GM23338 (cell line): Measurements from ENCODE around the gene CCR5. TPM values are rescaled to one million over a fixed set of nuclear protein-coding genes. Genes with fewer than 3 reads are reported as not detected.
"Not testable (repeated sequence)": the region's sequence is repeated elsewhere in the genome, so short reads cannot be mapped to it uniquely, and the experiment has no call there.

Experiments
- ATAC-seq: fragments of 200-7000 bp; cut with Tn5 transposase; 3 replicates; pipeline ENCODE4 v1.9.1; 2020
- DNase-seq: peaks from one replicate; pipeline ENCODE4 v3.0.0-alpha.2; 2015; ENCODE audit warnings: low spot score
- H2AFZ ChIP-seq: fragments of 200-600 bp; sonication (generic); 2 replicates; pipeline ENCODE4 v1.8.0; 2016; ENCODE audit warnings: antibody characterized with exemption, mild to moderate bottlenecking, moderate library complexity
- H3F3A ChIP-seq: fragments of 200-600 bp; sonication (generic); replicated peaks from 2 replicates; pipeline ENCODE4 v1.8.0; 2017; ENCODE audit warnings: antibody characterized with exemption, mixed run types, low read depth
- H3K27ac ChIP-seq: fragments of 200-600 bp; sonication (generic); 2 replicates; pipeline ENCODE4 v1.6.1; 2016; ENCODE audit warnings: low read depth
- H3K27me3 ChIP-seq: fragments of 200-600 bp; sonication (generic); 2 replicates; pipeline ENCODE4 v1.8.0; 2016; ENCODE audit warnings: mild to moderate bottlenecking, mixed run types, moderate library complexity; ENCODE audit not compliant: insufficient read depth
- H3K36me3 ChIP-seq: fragments of 200-600 bp; sonication (generic); 2 replicates; pipeline ENCODE4 v1.8.0; 2016; ENCODE audit warnings: mild to moderate bottlenecking; ENCODE audit not compliant: insufficient read depth
- H3K4me1 ChIP-seq: fragments of 200-600 bp; sonication (generic); 2 replicates; pipeline ENCODE4 v1.8.0; 2016; ENCODE audit warnings: mild to moderate bottlenecking, moderate library complexity; ENCODE audit not compliant: insufficient read depth
- H3K4me2 ChIP-seq: fragments of 200-600 bp; sonication (generic); 2 replicates; pipeline ENCODE4 v1.7.1; 2017; ENCODE audit warnings: mixed run types
- H3K4me3 ChIP-seq: fragments of 200-600 bp; sonication (generic); 2 replicates; pipeline ENCODE4 v1.6.1; 2016; ENCODE audit warnings: mixed run types
- H3K79me2 ChIP-seq: fragments of 200-600 bp; sonication (generic); replicated peaks from 2 replicates; pipeline ENCODE4 v1.8.0; 2017; ENCODE audit warnings: mild to moderate bottlenecking; ENCODE audit not compliant: insufficient read depth
- H3K9me2 ChIP-seq: fragments of 200-600 bp; sonication (generic); 2 replicates; pipeline ENCODE4 v1.8.0; 2017; ENCODE audit not compliant: insufficient read depth
- H4K20me1 ChIP-seq: fragments of 200-600 bp; sonication (generic); replicated peaks from 2 replicates; pipeline ENCODE4 v1.8.0; 2017; ENCODE audit warnings: mild to moderate bottlenecking; ENCODE audit not compliant: insufficient read depth
- H3K27ac Mint-ChIP-seq: 2 replicates; pipeline ENCODE4 v1.8.0; 2020; ENCODE audit warnings: inconsistent platforms, mild to moderate bottlenecking, moderate library complexity, mixed read lengths
- H3K27me3 Mint-ChIP-seq: 3 replicates; pipeline ENCODE4 v1.8.0; 2022; ENCODE audit warnings: low read depth, mild to moderate bottlenecking, moderate library complexity, mixed read lengths, inconsistent platforms; ENCODE audit not compliant: insufficient read depth, poor library complexity
- H3K36me3 Mint-ChIP-seq: 3 replicates; pipeline ENCODE4 v1.8.0; 2021; ENCODE audit warnings: low read depth, mild to moderate bottlenecking, inconsistent platforms, moderate library complexity, mixed read lengths
- H3K4me1 Mint-ChIP-seq: 3 replicates; pipeline ENCODE4 v1.8.0; 2020; ENCODE audit warnings: mild to moderate bottlenecking, inconsistent platforms, mixed read lengths
- H3K4me3 Mint-ChIP-seq: 3 replicates; pipeline ENCODE4 v1.8.0; 2021; ENCODE audit warnings: moderate library complexity, mild to moderate bottlenecking, inconsistent platforms, mixed read lengths
- H3K9me3 Mint-ChIP-seq: 3 replicates; pipeline ENCODE4 v1.8.0; 2020; ENCODE audit warnings: moderate library complexity, mild to moderate bottlenecking, inconsistent platforms, mixed read lengths
- EZH2 ChIP-seq: fragments of 200-600 bp; sonication (generic); IDR thresholded peaks from one replicate; pipeline ENCODE4 v1.8.0; 2017; ENCODE audit warnings: antibody characterized with exemption, mild to moderate bottlenecking, low read depth; ENCODE audit not compliant: unreplicated experiment
- EZH2phosphoT487 ChIP-seq: fragments of 200-600 bp; sonication (generic); IDR thresholded peaks from one replicate; pipeline ENCODE4 v1.8.1; 2018; ENCODE audit warnings: antibody characterized with exemption; ENCODE audit not compliant: unreplicated experiment
- JUNB ChIP-seq: IDR thresholded peaks from one replicate; pipeline ENCODE4 v1.6.1; 2016; ENCODE audit warnings: antibody characterized with exemption; ENCODE audit not compliant: unreplicated experiment
- NANOG ChIP-seq: IDR thresholded peaks from 2 replicates; pipeline ENCODE4 v1.6.1; 2016; ENCODE audit warnings: antibody characterized with exemption, borderline replicate concordance
- POLR2AphosphoS5 ChIP-seq: IDR thresholded peaks from 2 replicates; pipeline ENCODE4 v1.6.1; 2016; ENCODE audit warnings: antibody characterized with exemption, low read depth
- ZNF114 ChIP-seq: fragments of 250-450 bp; sonication (Bioruptor Pico); IDR thresholded peaks from 2 replicates; pipeline ENCODE4 v1.5.0; 2020; ENCODE audit warnings: mild to moderate bottlenecking, moderate library complexity
- ZNF331 ChIP-seq: fragments of 250-450 bp; sonication (Bioruptor Pico); IDR thresholded peaks from 2 replicates; pipeline ENCODE4 v1.5.0; 2020; ENCODE audit warnings: low read depth, mild to moderate bottlenecking, moderate library complexity
- polyA plus RNA-seq: library from polyadenylated mRNA; unstranded; fragments of >200 nt; fragmentation: Nextera tagmentation; extraction: Ambion mirVana; gene quantifications from 2 replicates; pipeline ENCODE4 v1.2.1, GENCODE V29; 2016
- total RNA-seq: library from RNA; depleted of rRNA; stranded (reverse); fragments of >200 nt; shearing (Covaris generic); gene quantifications from 2 replicates; pipeline ENCODE4 v1.2.3, GENCODE V29; 2014
- TF ChIP-seq, protein P1 (sequence below): fragments of 250-450 bp; sonication (Bioruptor Pico); IDR thresholded peaks from 2 replicates; pipeline ENCODE4 v1.5.0; 2020; ENCODE audit warnings: mild to moderate bottlenecking, moderate library complexity

CCR5 gene
- total and polyA plus RNA-seq, 2 experiments from 2014 or later: not detected

GRCh38 chr3:46330676-46331075 is 40.1 kb upstream of the CCR5 start:
- not testable (repeated sequence) for H3K9me2 ChIP-seq, H3K4me3 ChIP-seq, H3K36me3 Mint-ChIP-seq, H3F3A ChIP-seq, H3K79me2 ChIP-seq, H3K27me3 ChIP-seq, H3K4me2 ChIP-seq, H3K4me3 Mint-ChIP-seq, H3K27ac ChIP-seq, H3K36me3 ChIP-seq, H3K4me1 Mint-ChIP-seq, H3K27me3 Mint-ChIP-seq, H3K27ac Mint-ChIP-seq, H2AFZ ChIP-seq, ATAC-seq, H3K4me1 ChIP-seq, H4K20me1 ChIP-seq, DNase-seq
- peaks cover 12% of the 10 kb centered on the region for H3K9me3 Mint-ChIP-seq

DNA sequence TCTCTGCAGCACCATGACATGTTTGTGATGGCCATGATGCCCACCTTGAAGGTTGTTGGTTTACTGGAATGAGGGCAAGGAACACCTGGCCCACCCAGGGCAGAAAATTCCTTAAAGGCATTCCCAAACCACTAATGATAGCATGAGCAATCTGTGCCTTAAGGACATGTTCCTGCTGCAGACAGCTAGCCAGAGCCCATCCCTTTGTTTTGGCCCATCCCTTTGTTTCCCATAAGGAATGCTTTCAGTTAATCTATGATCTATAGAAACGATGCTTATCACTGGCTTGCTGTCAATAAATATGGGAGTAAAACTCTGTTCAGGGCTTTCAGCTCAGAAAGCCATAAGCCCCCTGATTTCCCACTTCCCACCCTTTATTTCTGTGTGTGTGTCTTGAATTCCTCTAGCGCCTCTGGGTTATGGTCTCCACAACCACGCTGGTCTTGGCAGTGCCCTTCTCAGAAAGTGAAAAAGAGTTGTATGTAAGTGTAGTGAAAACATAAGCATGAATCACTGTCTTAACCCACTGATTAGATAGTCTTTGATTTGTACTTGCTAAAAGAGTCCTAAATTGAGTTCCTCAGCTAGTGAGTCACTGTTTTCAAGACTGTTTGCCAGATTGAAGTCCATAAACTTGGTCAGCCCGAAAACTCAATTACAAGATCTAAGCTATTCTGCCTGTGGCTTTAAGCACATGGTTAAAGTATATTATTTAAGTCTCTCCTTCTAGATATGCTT is 35.8 kb upstream of the CCR5 start:
- Histone ChIP-seq H3K36me3 (peaks cover 4% of the 10 kb centered on the region; the same call in 1 of the 2 replicates), H3F3A (no peaks in the 10 kb centered on the region), H3K9me2 (peaks cover 7% of the 10 kb centered on the region; the same call in 1 of the 2 replicates), H3K27ac (no peak overlapping the region), H3K27me3 (no peaks in the 10 kb centered on the region), H3K4me2 (no peak overlapping the region), H3K4me1 (no peaks in the 10 kb centered on the region), H3K4me3 (no peak overlapping the region), H2AFZ (no peak overlapping the region), H4K20me1 (no peaks in the 10 kb centered on the region), H3K79me2 (no peaks in the 10 kb centered on the region)
- DNase-seq: no peak
- peaks cover 40% of the 10 kb centered on the region for H3K9me3 Mint-ChIP-seq
- ATAC-seq: no peak
- TF ChIP-seq EZH2 (no peak), NANOG (no peak), ZNF331 (CRISPR knock-in tag) (no peak), ZNF114 (CRISPR knock-in tag) (no peak), POLR2AphosphoS5 (no peak), JUNB (no peak), EZH2phosphoT487 (no peak)
- TF ChIP-seq, protein P1, sequence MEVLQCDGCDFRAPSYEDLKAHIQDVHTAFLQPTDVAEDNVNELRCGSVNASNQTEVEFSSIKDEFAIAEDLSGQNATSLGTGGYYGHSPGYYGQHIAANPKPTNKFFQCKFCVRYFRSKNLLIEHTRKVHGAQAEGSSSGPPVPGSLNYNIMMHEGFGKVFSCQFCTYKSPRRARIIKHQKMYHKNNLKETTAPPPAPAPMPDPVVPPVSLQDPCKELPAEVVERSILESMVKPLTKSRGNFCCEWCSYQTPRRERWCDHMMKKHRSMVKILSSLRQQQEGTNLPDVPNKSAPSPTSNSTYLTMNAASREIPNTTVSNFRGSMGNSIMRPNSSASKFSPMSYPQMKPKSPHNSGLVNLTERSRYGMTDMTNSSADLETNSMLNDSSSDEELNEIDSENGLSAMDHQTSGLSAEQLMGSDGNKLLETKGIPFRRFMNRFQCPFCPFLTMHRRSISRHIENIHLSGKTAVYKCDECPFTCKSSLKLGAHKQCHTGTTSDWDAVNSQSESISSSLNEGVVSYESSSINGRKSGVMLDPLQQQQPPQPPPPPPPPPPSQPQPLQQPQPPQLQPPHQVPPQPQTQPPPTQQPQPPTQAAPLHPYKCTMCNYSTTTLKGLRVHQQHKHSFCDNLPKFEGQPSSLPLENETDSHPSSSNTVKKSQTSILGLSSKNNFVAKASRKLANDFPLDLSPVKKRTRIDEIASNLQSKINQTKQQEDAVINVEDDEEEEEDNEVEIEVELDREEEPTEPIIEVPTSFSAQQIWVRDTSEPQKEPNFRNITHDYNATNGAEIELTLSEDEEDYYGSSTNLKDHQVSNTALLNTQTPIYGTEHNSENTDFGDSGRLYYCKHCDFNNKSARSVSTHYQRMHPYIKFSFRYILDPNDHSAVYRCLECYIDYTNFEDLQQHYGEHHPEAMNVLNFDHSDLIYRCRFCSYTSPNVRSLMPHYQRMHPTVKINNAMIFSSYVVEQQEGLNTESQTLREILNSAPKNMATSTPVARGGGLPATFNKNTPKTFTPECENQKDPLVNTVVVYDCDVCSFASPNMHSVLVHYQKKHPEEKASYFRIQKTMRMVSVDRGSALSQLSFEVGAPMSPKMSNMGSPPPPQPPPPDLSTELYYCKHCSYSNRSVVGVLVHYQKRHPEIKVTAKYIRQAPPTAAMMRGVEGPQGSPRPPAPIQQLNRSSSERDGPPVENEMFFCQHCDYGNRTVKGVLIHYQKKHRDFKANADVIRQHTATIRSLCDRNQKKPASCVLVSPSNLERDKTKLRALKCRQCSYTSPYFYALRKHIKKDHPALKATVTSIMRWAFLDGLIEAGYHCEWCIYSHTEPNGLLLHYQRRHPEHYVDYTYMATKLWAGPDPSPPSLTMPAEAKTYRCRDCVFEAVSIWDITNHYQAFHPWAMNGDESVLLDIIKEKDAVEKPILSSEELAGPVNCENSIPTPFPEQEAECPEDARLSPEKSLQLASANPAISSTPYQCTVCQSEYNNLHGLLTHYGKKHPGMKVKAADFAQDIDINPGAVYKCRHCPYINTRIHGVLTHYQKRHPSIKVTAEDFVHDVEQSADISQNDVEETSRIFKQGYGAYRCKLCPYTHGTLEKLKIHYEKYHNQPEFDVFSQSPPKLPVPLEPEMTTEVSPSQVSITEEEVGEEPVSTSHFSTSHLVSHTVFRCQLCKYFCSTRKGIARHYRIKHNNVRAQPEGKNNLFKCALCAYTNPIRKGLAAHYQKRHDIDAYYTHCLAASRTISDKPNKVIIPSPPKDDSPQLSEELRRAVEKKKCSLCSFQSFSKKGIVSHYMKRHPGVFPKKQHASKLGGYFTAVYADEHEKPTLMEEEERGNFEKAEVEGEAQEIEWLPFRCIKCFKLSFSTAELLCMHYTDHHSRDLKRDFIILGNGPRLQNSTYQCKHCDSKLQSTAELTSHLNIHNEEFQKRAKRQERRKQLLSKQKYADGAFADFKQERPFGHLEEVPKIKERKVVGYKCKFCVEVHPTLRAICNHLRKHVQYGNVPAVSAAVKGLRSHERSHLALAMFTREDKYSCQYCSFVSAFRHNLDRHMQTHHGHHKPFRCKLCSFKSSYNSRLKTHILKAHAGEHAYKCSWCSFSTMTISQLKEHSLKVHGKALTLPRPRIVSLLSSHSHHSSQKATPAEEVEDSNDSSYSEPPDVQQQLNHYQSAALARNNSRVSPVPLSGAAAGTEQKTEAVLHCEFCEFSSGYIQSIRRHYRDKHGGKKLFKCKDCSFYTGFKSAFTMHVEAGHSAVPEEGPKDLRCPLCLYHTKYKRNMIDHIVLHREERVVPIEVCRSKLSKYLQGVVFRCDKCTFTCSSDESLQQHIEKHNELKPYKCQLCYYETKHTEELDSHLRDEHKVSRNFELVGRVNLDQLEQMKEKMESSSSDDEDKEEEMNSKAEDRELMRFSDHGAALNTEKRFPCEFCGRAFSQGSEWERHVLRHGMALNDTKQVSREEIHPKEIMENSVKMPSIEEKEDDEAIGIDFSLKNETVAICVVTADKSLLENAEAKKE: no peak
- no peak overlapping the region for H3K4me3 Mint-ChIP-seq
- peaks cover 16% of the 10 kb centered on the region; the same call in 2 of the 3 replicates for H3K36me3 Mint-ChIP-seq
- no peak overlapping the region for H3K27ac Mint-ChIP-seq
- no peaks in the 10 kb centered on the region for H3K4me1 Mint-ChIP-seq
- H3K27me3 Mint-ChIP-seq: peaks cover 1% of the 10 kb centered on the region
